Glomerular endothelial cell (primary cell): ENCODE data around the gene FAM120A. TPM values are rescaled to one million over a fixed set of nuclear protein-coding genes. Genes with fewer than 3 reads are reported as not detected.

Source experiments
- DNase-seq: peaks from one replicate; pipeline ENCODE4 v3.0.0-alpha.2; 2011; ENCODE audit warnings: low read depth, low spot score; ENCODE audit errors: extremely low read depth
- total RNA-seq: library from RNA; depleted of rRNA; stranded (reverse); fragments of >200 nt; gene quantifications from 2 replicates; pipeline ENCODE4 v1.2.3, GENCODE V29; 2015

The FAM120A gene
- total RNA-seq, 1 donor from 2014 or later, result 99.2 TPM

GRCh38 chr9:93574900-93575795, 123.7 kb downstream of the FAM120A start:
- DNase-seq, result no peak

- no peak for DNase-seq
Measured at GRCh38 chr9:93575796-93576257, 124.3 kb downstream of the FAM120A start.

GRCh38 chr9:93576258-93577077, 125.0 kb downstream of the FAM120A start, which contains the start of gene PHF2:
Gene PHF2, plus strand, starts transcription at chr9:93576584. Its CDS starts 190 bp downstream, at chr9:93576774.
- DNase-seq, result no peak

GRCh38 chr9:93577078-93577974, 125.8 kb downstream of the FAM120A start:
- no peak for DNase-seq

GRCh38 chr9:93577975-93578682, 126.6 kb downstream of the FAM120A start:
- DNase-seq, result no peak

- DNase-seq, result no peak
Measured at GRCh38 chr9:93578844-93579243, 127.4 kb downstream of the FAM120A start.

- no peak for DNase-seq
Measured at GRCh38 chr9:93579711-93580516, 128.4 kb downstream of the FAM120A start.

GRCh38 chr9:93580654-93581380, 129.3 kb downstream of the FAM120A start:
- DNase-seq, result no peak

- DNase-seq, result no peak
Measured at GRCh38 chr9:93582115-93582514, 130.6 kb downstream of the FAM120A start.

- no peak for DNase-seq
Measured at GRCh38 chr9:93582550-93582949, 131.1 kb downstream of the FAM120A start.

- DNase-seq, result no peak
Measured at GRCh38 chr9:93585259-93585658, 133.8 kb downstream of the FAM120A start.

- DNase-seq, result no peak
Measured at GRCh38 chr9:93585695-93586094, 134.2 kb downstream of the FAM120A start.

- no peak for DNase-seq
Measured at GRCh38 chr9:93586290-93587057, 135.0 kb downstream of the FAM120A start.

- no peak for DNase-seq
Measured at GRCh38 chr9:93587284-93587650, 135.8 kb downstream of the FAM120A start.

- no peak for DNase-seq
Measured at GRCh38 chr9:93587651-93588347, 136.3 kb downstream of the FAM120A start.

- DNase-seq, result no peak
Measured at GRCh38 chr9:93588641-93589609, 137.4 kb downstream of the FAM120A start.
